HFF-Myc (cell line): ENCODE results near the gene RGS6.

Experiments
- DNase-seq: peaks from one replicate; pipeline ENCODE4 v3.0.0-alpha.2; 2011; ENCODE audit warnings: low read depth; ENCODE audit errors: extremely low read depth
- H3K4me3 ChIP-seq: replicated peaks from 2 replicates; pipeline ENCODE4 v1.5.1; 2011; ENCODE audit warnings: low read depth, mild to moderate bottlenecking, control low read depth, low read length
- TF ChIP-seq, protein P1 (sequence below): IDR thresholded peaks from 2 replicates; pipeline ENCODE4 v1.5.1; 2012; ENCODE audit warnings: mild to moderate bottlenecking, low read depth, low read length, control low read depth; ENCODE audit errors: missing control alignments

RGS6 gene

DNA sequence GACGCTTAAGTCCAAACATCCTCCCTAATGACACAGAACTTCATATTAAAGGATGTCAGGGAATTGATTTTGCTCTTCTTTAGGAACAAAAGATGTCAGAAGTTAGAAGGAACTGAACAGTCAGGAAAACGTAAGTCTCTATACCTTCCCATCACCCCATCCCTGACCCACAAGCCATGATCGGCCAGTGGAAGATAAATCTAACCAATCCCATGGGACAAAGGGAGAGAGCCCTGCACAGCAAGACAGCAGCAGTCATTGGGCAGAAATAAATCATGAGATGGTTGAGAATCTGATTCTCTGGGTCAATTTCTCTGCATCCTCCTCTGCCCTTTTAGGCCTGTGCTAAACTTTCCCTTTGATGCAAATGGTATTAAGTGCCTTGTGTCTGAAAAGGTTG is 414.9 kb downstream of the RGS6 start:
- no peak for DNase-seq
- no peak overlapping the region for H3K4me3 ChIP-seq
- TF ChIP-seq, protein P1, sequence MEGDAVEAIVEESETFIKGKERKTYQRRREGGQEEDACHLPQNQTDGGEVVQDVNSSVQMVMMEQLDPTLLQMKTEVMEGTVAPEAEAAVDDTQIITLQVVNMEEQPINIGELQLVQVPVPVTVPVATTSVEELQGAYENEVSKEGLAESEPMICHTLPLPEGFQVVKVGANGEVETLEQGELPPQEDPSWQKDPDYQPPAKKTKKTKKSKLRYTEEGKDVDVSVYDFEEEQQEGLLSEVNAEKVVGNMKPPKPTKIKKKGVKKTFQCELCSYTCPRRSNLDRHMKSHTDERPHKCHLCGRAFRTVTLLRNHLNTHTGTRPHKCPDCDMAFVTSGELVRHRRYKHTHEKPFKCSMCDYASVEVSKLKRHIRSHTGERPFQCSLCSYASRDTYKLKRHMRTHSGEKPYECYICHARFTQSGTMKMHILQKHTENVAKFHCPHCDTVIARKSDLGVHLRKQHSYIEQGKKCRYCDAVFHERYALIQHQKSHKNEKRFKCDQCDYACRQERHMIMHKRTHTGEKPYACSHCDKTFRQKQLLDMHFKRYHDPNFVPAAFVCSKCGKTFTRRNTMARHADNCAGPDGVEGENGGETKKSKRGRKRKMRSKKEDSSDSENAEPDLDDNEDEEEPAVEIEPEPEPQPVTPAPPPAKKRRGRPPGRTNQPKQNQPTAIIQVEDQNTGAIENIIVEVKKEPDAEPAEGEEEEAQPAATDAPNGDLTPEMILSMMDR = no peak

DNA sequence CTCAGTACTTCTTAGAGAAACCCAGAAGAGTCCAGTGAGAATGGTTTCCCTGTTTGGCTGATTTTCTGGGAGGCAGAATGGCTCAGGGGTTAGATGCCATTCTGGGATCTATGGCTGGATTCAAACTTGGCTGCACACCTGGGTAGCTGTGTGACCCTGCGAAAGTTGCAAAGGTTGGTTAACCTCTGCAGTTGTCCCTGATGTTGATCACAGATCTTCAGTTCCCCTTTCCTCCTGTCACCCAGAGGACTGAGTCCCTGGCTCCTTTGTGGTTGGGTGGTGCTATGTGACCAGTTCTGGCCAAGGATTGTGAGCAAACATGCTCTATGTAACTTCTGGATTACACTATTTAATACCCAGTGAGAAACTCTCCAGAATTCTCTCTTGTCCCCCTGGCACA is 418.0 kb downstream of the RGS6 start:
- TF ChIP-seq, protein P1 = no peak
- no peak for DNase-seq

DNA sequence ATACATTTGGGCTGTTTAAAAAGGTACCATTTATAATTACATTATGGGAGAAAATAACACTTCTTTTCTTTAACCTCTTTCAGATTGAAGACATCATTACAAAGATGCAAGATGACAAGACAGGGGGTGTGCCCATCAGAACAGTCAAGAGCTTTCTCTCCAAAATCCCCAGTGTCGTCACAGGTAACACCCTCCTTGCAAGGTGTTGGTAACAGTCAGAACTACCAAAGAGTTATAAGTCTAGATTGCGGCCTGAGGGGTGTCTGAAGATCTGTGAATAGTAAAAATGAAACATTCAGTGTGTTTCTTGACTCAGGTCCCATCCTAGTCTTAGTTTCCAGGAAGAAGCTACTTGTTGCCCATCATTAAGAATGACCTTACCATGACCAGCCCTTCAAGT is 419.8 kb downstream of the RGS6 start:
- TF ChIP-seq, protein P1 = no peak
- no peak for DNase-seq
- H3K4me3 ChIP-seq = no peak overlapping the region

More for the DNA sequence above, 418.0 kb downstream of the RGS6 start:
- H3K4me3 ChIP-seq = no peak overlapping the region

DNA sequence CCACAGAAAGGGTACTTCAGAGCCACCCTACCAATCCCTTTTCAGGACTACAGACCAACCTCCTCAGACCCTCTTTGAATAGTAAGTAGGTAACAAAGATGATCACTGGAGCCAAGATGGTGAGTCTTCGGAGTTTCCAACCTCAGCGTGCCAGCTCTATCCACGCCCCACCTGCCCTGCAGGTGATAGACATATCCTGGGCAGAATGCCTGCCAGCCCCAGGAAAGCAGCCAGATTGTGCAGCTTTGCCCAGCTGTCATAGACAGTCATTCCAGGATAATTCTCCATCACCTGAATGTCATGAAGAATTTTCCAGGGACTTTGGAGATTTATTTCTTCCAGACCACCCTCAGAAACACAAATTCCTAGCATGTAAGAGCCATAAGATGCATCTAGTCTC is 434.4 kb downstream of the RGS6 start:
- H3K4me3 ChIP-seq = no peak overlapping the region

DNA sequence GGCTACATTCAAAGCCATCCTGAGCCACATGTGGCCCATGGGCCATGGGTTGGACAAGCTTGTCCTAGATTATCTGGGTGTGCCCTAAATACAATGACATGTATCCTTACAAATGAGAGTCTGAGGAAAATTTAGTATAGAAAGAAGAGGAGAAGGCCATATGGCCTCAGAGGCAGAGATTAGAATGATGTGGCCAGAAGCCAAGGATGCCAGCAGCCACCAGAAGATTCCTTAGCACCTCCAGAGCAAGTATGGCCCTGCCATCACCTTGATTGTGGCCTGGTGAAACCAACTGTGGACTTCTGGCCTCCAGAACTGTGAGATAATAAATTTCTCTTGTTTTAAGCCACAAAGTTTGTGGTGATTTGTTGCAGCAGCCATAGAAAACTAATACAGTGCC is 436.9 kb downstream of the RGS6 start:
- no peak for DNase-seq
- no peak overlapping the region for H3K4me3 ChIP-seq
- TF ChIP-seq, protein P1 = no peak

More for the DNA sequence above, 434.4 kb downstream of the RGS6 start:
- TF ChIP-seq, protein P1 = no peak
- DNase-seq = no peak

DNA sequence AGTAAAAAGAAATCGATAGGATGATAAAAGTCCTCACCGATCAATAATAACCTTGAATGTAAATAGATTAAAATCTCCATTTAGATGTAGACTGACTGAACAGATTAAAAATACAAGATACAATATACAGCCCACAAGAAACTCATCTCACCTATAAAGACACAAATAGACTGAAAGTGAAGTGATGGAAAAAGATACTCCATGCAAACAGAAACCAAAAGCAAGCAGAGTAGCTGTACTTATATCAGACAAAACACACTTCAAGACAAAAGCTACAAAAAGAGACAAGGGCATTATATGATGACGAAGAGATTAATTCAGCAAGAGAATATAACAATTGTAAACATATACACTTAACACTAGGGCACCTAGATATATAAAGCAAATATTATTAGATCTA is 444.8 kb downstream of the RGS6 start:
- no peak overlapping the region for H3K4me3 ChIP-seq
- TF ChIP-seq, protein P1 = no peak
- DNase-seq = no peak

DNA sequence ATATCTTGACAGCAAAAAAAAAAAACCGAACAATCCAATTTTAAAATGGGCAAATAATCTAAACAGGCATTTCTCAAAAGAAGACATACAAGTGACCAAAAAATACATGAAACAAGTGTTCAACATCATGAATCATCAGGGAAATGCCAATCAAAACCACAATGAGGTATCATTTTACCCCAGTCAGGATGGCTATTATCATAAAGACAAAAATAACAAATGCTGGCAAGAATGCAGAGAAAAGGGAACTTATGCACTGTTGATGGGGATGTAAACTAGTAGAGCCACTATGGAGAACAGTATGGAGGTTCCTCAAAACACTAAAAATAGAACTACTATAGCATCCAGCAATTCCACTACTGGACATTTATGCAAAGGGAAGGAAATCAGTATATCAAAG is 448.2 kb downstream of the RGS6 start:
- TF ChIP-seq, protein P1 = no peak
- DNase-seq = no peak
- no peak overlapping the region for H3K4me3 ChIP-seq
